NCI-H82 treated with DMSO at 0.1 percent for 48 hours (cell line): ENCODE measurements around the gene SOX6.
"Not testable (repeated sequence)": the region's sequence is repeated elsewhere in the genome, so short reads cannot be mapped to it uniquely, and the experiment has no call there.

ENCODE experiments used
- DNase-seq: peaks from one replicate; lab custom pipeline; 2025; ENCODE audit not compliant: unreplicated experiment; lab: John Stamatoyannopoulos, UW

SOX6 gene

DNA sequence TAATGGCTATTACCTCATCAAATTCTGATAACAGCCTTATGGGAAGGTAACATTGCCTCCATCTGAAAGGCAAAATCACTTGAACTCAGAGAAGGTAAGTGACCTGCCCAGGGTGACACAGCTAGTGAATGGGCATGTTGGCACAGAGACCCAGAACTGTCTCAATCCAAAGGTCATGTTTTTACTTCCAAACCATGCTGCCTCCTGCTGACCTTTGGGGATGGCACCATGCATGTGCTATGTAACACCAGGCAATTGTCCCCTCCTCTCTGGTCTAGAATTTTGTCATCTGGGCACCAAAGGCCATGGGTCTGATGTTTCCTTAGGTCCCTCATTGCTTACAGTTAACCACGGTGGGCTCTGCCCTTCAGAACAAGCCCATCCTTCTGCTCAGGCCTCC lies 417.4 kb downstream of the SOX6 start:
- no peak for DNase-seq

DNA sequence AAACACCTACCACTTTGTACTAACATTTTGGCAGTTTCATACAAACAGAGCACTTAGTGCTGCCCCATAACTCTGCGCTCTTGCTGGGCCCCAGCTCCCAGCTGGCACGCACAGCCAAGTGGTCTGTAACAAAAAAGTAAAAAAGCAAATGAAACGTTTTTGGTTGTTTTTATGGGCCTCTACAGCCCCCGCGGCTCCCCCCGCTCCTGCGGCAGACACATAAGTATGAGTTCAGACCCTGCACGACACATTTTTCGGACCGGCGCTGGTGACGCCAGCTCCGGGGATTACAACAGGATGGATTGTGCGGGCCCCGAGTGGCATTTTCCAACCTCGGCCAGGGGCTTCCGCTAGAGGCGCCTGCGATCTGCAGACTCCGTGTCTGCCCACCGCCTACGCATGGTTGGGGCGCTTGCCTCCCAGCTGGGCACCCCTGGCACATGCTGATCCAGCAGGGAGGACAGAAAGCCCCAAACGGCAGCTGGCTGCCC lies 418.2 kb downstream of the SOX6 start:
- no peak for DNase-seq

DNA sequence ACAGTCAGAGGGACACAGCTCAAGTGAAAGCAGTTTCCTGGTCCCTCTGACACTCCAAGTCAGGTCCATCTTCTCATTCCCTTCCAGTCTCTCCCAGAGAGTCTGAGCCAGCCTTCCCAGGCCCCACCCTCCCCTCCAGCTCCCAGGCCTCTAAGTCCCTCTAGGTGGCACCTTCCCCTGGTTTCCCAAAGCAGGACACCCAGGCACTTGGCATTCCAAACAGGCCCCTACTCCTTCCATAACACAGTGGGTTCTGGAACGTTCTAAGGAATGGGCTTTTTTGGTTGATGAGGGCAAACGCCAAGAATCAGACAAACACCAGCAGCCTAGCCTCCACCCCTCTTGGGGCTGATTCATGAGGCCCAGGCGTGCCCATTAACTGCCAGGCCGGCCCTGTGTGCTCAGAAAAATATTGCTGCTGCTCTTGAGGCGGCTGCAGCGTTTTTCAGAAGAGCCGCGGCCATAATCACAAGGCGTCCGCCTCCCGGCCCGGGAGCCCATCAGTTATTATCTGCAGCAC lies 418.7 kb downstream of the SOX6 start:
- no peak for DNase-seq

GRCh38 chr11:15936011-15936410 lies 420.3 kb downstream of the SOX6 start:
- DNase-seq = no peak

DNA sequence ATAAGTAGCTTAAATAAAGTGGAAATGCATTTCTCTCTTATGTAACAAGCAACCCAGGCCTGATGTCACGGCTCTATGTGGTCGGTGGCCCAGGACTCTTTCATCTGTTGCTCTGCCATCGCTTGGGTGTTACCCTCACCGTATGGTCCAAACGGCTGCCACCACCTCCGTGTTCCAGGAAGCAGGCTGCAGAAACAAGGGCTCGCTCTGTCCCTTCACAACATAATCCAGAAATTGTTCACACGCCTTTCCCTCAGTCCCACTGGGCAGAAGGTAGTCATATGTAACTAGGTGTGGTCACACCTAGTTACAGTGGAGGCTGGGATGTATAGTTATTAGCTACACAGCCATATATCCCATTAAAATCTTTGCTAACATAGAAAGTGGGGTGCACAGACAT lies 421.0 kb downstream of the SOX6 start:
- no peak for DNase-seq

DNA sequence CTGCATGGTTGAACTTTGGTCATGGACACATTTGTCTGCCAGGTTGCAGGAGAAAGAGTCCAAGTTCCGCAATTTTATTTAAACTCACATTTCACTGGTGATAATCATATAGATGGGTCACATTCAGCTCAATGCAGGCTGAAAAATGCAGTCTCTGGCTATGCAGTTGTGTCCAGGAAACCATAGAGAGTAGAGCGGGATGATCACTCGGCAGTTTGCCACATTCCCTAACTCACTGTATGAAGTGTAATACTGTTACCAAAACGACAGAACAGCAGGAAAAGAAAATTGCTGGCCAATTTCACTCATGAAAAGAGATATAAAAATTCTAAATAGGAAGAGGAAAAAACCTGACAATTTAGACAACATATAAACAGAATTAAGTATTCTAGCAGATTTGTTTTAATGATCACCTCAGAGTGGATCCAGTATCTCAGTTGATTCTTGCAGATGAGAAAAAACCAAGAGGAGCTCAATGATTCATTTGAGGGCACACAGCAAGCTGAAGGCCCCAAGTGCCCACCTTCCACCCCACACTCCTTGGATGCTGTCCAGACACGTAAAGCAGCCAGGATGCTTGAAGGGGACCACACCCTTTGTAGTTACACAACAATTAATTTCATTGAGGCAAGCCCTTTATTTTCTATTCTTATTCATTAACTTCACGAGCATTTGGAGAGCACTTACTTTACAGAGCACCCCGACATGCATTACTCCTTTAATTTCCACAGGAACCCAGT lies 422.3 kb downstream of the SOX6 start:
- no peak for DNase-seq

DNA sequence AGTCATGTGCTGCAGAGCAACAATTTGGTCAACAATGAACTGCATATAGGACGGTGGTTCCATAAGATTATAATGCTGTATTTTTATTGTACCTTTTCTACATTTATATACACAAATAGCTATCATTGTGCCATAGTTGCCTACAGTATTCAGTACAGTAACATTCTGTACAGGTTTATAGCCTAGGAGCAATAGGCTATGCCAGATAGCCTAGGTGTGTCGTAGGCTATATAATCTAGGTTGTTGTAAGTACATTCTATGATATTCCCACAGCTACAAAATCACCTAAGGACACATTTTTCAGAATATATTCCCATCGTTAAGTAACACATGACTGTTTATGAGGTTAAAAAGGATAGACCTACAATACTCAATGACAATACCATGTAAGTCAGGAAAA lies 423.9 kb downstream of the SOX6 start:
- DNase-seq = no peak

DNA sequence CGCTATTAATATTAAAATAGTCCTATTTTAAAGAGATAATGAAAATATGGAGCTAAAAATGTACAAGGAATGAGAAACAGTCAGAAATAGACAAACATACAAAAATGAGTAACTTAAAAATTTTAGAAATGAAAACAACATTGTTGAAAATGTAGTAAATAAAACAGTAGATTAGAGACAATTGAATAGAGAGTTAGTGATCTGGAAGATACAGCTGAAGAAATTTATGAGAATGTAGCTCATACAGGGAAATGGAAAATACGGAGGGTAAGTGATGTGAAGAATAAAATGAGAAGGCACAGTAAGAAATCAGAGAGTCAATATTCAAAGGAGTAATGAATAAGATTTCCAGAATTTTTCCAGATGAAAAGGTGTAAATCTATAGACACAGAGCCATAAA lies 424.8 kb downstream of the SOX6 start:
- no peak for DNase-seq

DNA sequence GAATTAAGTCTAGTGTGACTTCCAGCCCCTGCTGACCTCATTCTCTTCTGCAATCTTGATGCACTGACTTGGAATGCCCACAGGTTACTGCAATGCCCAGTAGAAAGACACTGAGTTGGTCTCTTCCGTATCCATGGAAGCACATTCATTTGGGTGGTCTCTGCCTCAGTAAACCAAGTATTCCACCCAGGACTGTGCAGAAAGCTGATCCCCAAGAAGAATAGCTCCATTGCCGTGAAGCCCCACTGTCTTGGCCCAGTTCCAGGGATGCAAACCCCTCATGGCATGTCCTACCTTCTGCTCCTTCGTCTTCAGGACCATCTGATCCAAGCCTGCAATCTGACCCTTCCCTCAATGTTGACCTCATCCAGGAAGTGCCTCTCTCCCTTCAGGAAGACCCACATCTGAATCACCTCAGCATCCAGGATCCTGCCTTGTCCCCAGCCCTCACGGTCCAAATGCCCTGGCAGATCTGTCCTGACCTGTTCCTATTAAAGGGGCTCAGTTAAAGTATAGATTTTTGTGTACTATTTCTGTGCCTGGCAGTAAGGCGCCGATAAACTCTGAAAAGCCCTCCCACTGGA lies 425.8 kb downstream of the SOX6 start:
- no peak for DNase-seq

GRCh38 chr11:15929371-15929901 lies 426.9 kb downstream of the SOX6 start:
- no peak for DNase-seq

GRCh38 chr11:15927864-15928217 lies 428.5 kb downstream of the SOX6 start:
- DNase-seq = no peak

DNA sequence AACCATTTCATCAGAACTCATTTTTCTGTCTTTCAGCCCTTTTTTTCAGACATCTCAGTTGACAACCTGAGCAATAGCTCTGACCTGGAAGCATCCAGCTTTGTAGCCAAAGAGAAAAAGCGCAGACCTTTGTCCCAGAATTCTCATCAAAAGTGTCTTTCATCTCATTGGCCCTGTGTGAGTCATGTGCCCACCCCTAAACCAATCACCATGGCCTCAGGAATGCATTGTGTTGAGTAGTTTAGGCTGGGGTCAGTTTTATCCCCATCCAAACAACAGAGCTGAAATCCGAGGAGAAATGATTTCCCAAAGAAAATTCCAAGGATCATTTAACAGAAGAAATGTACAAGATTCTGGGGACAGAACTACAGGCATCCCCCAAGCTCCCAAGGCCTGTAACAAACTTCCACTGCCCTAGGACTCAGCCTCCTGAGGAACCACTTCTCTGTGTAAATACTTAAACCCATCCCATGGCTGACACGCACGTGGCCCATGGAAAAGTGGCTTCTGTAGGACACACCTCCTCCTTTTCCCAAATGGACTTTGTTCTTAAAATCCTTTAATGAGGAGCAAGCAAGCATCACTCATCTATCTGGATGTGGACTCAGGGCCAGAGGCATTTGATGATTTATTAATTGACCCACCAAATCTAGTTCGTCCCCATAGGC lies 429.0 kb downstream of the SOX6 start:
- DNase-seq = no peak

- no peak for DNase-seq
Observed at GRCh38 chr11:15926071-15926470, 430.3 kb downstream of the SOX6 start.

GRCh38 chr11:15923183-15923582 lies 433.2 kb downstream of the SOX6 start:
- DNase-seq = no peak

GRCh38 chr11:15922745-15923144 lies 433.6 kb downstream of the SOX6 start:
- not testable (repeated sequence) for DNase-seq

DNA sequence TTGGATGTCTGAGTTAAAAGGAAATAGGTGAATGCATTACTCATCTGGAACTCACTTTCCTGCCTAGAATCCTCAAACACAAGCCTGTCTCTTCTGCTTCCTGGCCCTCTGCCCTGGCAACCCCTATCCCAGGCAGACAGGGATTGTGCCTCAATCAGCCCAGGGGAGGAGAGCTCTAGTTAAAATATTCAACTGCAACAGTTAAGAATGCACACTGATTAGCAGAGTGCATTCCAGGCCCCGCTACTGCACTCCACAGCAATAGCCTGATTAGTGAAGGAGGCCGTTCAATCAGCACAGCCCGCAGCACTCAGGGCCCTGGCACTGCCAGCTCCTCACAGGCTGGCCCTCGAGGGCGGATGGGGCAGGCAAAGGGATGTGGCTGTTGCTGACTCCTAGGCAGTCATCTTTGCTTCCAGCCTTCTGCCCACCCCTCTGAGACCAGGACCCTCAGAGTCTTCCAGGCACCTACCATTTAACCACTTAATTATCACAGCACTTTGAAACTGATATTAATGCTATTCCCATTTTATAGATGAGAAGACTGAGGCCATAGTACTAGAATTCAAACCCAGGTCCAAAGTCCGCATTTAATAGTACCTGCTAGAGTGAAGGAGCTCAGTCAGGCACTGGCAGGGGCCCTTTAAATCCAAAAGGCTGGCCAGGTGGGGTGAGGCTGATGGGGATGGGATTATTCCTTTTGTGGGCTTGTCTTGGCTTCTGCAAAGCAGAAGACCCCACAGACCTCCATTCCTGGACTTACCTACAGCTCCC lies 435.3 kb downstream of the SOX6 start:
- DNase-seq = no peak

GRCh38 chr11:15918674-15919073 lies 437.7 kb downstream of the SOX6 start:
- DNase-seq = no peak

- DNase-seq = no peak
Observed at GRCh38 chr11:15918212-15918611, 438.1 kb downstream of the SOX6 start.
